B cell (primary cell): Measurements from ENCODE around the gene TMEM116. TPM values are rescaled to one million over a fixed set of nuclear protein-coding genes. Genes with fewer than 3 reads are reported as not detected.

ENCODE experiments used
- ATAC-seq: fragments of 200-7000 bp; cut with Tn5 transposase; one replicate; pipeline ENCODE4 v1.10.0; 2021; ENCODE audit warnings: low read depth, mild to moderate bottlenecking, moderate number of reproducible peaks, moderate library complexity
- CTCF ChIA-PET: fragments of 350-600 bp; sonication (Branson Sonifier 250); formaldehyde crosslinking; loops from one replicate; lab custom pipeline; 2021; ENCODE audit warnings: antibody characterized with exemption, inconsistent platforms; lab: Charles Lee
- POLR2A ChIA-PET: fragments of 350-600 bp; sonication (Branson Sonifier 250); formaldehyde crosslinking; loops from one replicate; lab custom pipeline; 2021; ENCODE audit warnings: antibody characterized with exemption; lab: Charles Lee
- DNase-seq: peaks from one replicate; pipeline ENCODE4 v3.0.0; 2013
- H2AFZ ChIP-seq: 2 replicates; pipeline ENCODE4 v1.6.1; 2012; ENCODE audit warnings: mild to moderate bottlenecking, low read depth, low read length; ENCODE audit not compliant: insufficient read depth, poor library complexity, severe bottlenecking
- H3K27ac ChIP-seq, 2 donors: 1 replicate in 1 of 2; 2 replicates in 1 of 2; pipeline ENCODE4 v1.5.1; 2012 to 2013; ENCODE audit warnings: low read length in 2 of 2, mild to moderate bottlenecking in 2 of 2, moderate library complexity in 1 of 2
- H3K27me3 ChIP-seq, 4 experiments: fragments of 200-600 bp in 1 of 4; sonication (generic) in 1 of 4; replicated peaks in 1 of 4; 1 replicate in 2 of 4; 2 replicates in 2 of 4; pipeline versions ENCODE4 v1.6.1 to v1.7.0; 2013 to 2016; ENCODE audit warnings: low read length in 3 of 4, mild to moderate bottlenecking in 2 of 4, mixed read lengths in 1 of 4, moderate library complexity in 1 of 4; ENCODE audit not compliant: insufficient read depth in 4 of 4, control insufficient read depth in 3 of 4; ENCODE audit errors: control extremely low read depth in 1 of 4
- H3K36me3 ChIP-seq, 2 experiments: replicated peaks in 1 of 2; 1 replicate in 1 of 2; 2 replicates in 1 of 2; pipeline versions ENCODE4 v1.6.1 to v1.7.1; 2013; ENCODE audit warnings: low read length in 1 of 2; ENCODE audit not compliant: insufficient read depth in 2 of 2, control insufficient read depth in 1 of 2; ENCODE audit errors: control extremely low read depth in 1 of 2, extremely low read depth in 1 of 2
- H3K4me1 ChIP-seq, 2 donors: fragments of 200-600 bp in 1 of 2; sonication (generic) in 1 of 2; 1 replicate in 1 of 2; 2 replicates in 1 of 2; pipeline versions ENCODE4 v1.5.1 to v1.6.1; 2013 to 2017; ENCODE audit warnings: low read length in 2 of 2; ENCODE audit not compliant: control insufficient read depth in 2 of 2, insufficient read depth in 2 of 2
- H3K4me2 ChIP-seq: replicated peaks from 2 replicates; pipeline ENCODE3; 2012; ENCODE audit warnings: mild to moderate bottlenecking, low read depth, low read length; ENCODE audit not compliant: poor library complexity, severe bottlenecking
- H3K4me3 ChIP-seq, 5 experiments: fragments of 200-600 bp in 1 of 5; sonication (generic) in 1 of 5; 1 replicate in 3 of 5; 2 replicates in 2 of 5; pipeline versions ENCODE4 v1.5.1 to v1.7.0; 2011 to 2016; ENCODE audit warnings: low read length in 4 of 5, mild to moderate bottlenecking in 4 of 5, low read depth in 2 of 5, control low read depth in 1 of 5, moderate library complexity in 1 of 5; ENCODE audit not compliant: insufficient read depth in 1 of 5; ENCODE audit errors: control extremely low read depth in 1 of 5, extremely low read depth in 1 of 5
- H3K79me2 ChIP-seq: fragments of 200-600 bp; sonication (generic); one replicate; pipeline ENCODE4 v1.6.0; 2016; ENCODE audit warnings: low read length; ENCODE audit not compliant: control insufficient read depth, insufficient read depth
- H3K9ac ChIP-seq: fragments of 200-600 bp; sonication (generic); 2 replicates; pipeline ENCODE4 v1.6.1; 2017; ENCODE audit warnings: mild to moderate bottlenecking, low read length, moderate library complexity
- H3K9me3 ChIP-seq, 3 donors: one replicate each; pipeline versions ENCODE4 v1.6.1 to v1.7.1; 2013; ENCODE audit warnings: low read length in 2 of 3; ENCODE audit not compliant: control insufficient read depth in 2 of 3, insufficient read depth in 1 of 3; ENCODE audit errors: control extremely low read depth in 1 of 3
- H4K20me1 ChIP-seq: 2 replicates; pipeline ENCODE4 v1.6.0; 2012; ENCODE audit warnings: mild to moderate bottlenecking, low read length; ENCODE audit not compliant: insufficient read depth, control insufficient read depth, poor library complexity, severe bottlenecking
- H3K27ac Mint-ChIP-seq: one replicate; pipeline ENCODE4 v1.8.0; 2021; ENCODE audit warnings: mixed read lengths
- H3K27me3 Mint-ChIP-seq: one replicate; pipeline ENCODE4 v1.8.0; 2021; ENCODE audit warnings: mixed read lengths
- H3K4me1 Mint-ChIP-seq: one replicate; pipeline ENCODE4 v1.8.0; 2021; ENCODE audit warnings: mixed read lengths
- H3K4me3 Mint-ChIP-seq: one replicate; pipeline ENCODE4 v1.8.0; 2021; ENCODE audit warnings: mixed read lengths
- H3K9me3 Mint-ChIP-seq: one replicate; pipeline ENCODE4 v1.8.0; 2022; ENCODE audit warnings: mixed read lengths; ENCODE audit not compliant: insufficient read depth
- EZH2 ChIP-seq: IDR thresholded peaks from 2 replicates; pipeline ENCODE4 v1.6.1; 2012; ENCODE audit warnings: borderline replicate concordance, low read depth, mild to moderate bottlenecking, moderate library complexity, low read length; ENCODE audit not compliant: insufficient read depth, poor library complexity, severe bottlenecking
- WGBS: methylation state at CpG from one replicate; pipeline ENCODE4 v1.1.5; 2013; ENCODE audit warnings: missing lambda C conversion rate; ENCODE audit not compliant: insufficient coverage; 5-methylcytosine and 5-hydroxymethylcytosine counted together
- intact Hi-C: fragments of 100-400 bp; cut with micrococcal nuclease; formaldehyde crosslinking; loops from one replicate; pipeline ENCODE4 v1.10.0; 2022
- polyA plus RNA-seq: library from polyadenylated mRNA; depleted of rRNA; stranded (reverse); fragments of >200 nt; gene quantifications from 2 replicates; pipeline ENCODE4 v1.2.3, GENCODE V29; 2012
- total RNA-seq, 2 donors: library from RNA; stranded (reverse); fragments of 120-200 nt in 1 of 2; gene quantifications; 1 replicate in 1 of 2; 2 replicates in 1 of 2; pipeline versions ENCODE4 v1.2.3 to v1.2.4, GENCODE V29; 2013 to 2022
- TF ChIP-seq, protein P1 (sequence below): fragments of 200-600 bp; IDR thresholded peaks from one replicate; pipeline ENCODE4 v1.8.0; 2022; ENCODE audit warnings: antibody characterized with exemption, mild to moderate bottlenecking

TMEM116 gene
- total and polyA plus RNA-seq, 2 donors (not counting 1 experiment from before 2014, with no cell fraction given), result 7.9 to 11.7 TPM

DNA sequence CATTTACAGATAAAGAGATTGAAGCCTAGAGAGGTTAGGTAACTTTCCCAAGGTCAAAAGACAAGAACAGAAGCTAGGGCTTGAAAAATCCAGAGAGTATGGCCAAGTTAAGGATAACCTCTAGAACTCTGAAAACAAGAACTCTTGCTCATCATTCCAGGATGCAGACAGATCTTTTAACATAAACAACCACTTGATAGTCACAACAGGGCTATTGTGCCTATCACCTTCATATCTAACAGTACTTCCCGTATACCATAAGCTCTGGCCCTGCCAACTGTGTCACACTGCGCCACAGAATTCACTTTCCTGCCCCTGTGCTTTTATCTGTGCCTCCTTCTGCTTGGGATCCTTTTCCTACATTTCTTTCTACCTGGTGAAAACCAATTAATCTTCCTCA is 18.5 kb upstream of the TMEM116 start:
- H3K27me3 ChIP-seq, result no peaks in the 10 kb centered on the region
- DNase-seq, result no peak
- H3K4me2 ChIP-seq, result no peak overlapping the region
- no peak overlapping the region for H3K27ac ChIP-seq
- no peaks in the 10 kb centered on the region for H3K79me2 ChIP-seq
- ChIA-PET POLR2A (no interaction called here), CTCF (no interaction called here)
- TF ChIP-seq EZH2, result no peak
- TF ChIP-seq, protein P1, sequence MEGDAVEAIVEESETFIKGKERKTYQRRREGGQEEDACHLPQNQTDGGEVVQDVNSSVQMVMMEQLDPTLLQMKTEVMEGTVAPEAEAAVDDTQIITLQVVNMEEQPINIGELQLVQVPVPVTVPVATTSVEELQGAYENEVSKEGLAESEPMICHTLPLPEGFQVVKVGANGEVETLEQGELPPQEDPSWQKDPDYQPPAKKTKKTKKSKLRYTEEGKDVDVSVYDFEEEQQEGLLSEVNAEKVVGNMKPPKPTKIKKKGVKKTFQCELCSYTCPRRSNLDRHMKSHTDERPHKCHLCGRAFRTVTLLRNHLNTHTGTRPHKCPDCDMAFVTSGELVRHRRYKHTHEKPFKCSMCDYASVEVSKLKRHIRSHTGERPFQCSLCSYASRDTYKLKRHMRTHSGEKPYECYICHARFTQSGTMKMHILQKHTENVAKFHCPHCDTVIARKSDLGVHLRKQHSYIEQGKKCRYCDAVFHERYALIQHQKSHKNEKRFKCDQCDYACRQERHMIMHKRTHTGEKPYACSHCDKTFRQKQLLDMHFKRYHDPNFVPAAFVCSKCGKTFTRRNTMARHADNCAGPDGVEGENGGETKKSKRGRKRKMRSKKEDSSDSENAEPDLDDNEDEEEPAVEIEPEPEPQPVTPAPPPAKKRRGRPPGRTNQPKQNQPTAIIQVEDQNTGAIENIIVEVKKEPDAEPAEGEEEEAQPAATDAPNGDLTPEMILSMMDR, result no peak
- H4K20me1 ChIP-seq, result no peaks in the 10 kb centered on the region
- H3K4me1 Mint-ChIP-seq, result peaks cover 12% of the 10 kb centered on the region
- no peak for ATAC-seq
- no peak overlapping the region for H2AFZ ChIP-seq
- H3K4me3 ChIP-seq, result no peak overlapping the region
- no peak overlapping the region for H3K9ac ChIP-seq
- H3K27me3 Mint-ChIP-seq, result no peaks in the 10 kb centered on the region
- peaks cover 14 to 32% of the 10 kb centered on the region in 2 experiments for H3K36me3 ChIP-seq
- no peak overlapping the region for H3K4me3 Mint-ChIP-seq
- no peaks in the 10 kb centered on the region for H3K9me3 Mint-ChIP-seq
- no peak overlapping the region for H3K27ac Mint-ChIP-seq
- intact Hi-C loops, result loop anchor here (5.0 kb wide), 1 partner anchor 84 kb away; no protein-coding TSS in a partner anchor
- WGBS, result 100% methylated on average over 2 of the region's 2 CpGs
- peaks cover under 1 to 2% of the 10 kb centered on the region in 2 donors for H3K4me1 ChIP-seq
- H3K9me3 ChIP-seq, result no peaks in the 10 kb centered on the region

DNA sequence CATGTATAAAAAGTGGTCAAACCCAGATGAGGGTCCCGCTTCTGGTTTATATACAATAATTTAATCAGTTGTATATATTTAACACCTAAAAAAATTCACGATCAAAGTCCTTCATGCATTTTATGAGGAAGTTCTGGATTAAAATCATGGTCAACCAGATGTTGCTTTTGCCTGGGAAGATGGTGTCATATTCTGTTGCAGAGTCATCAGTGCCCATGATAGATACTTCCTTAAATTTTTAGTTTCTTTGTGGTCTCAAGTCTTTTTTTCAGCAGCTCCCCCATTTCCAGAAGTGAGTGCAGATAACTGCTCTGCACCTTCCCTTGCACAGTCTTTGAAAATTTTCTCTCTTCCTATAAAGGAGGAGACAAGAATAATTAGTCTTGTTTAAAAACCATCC is 16.3 kb upstream of the TMEM116 start:
- Mint-ChIP-seq H3K4me3 (no peak overlapping the region), H3K4me1 (peaks cover 25% of the 10 kb centered on the region), H3K27ac (no peak overlapping the region), H3K9me3 (no peaks in the 10 kb centered on the region), H3K27me3 (no peaks in the 10 kb centered on the region)
- Histone ChIP-seq H3K27ac (no peak overlapping the region), H3K79me2 (peaks cover 6% of the 10 kb centered on the region), H3K4me1 (peaks cover 9 to 10% of the 10 kb centered on the region in 2 donors), H3K9me3 (no peaks in the 10 kb centered on the region), H4K20me1 (peaks cover 15% of the 10 kb centered on the region), H3K27me3 (no peaks in the 10 kb centered on the region), H2AFZ (no peak overlapping the region), H3K36me3 (peaks cover 13 to 31% of the 10 kb centered on the region in 2 experiments), H3K4me3 (no peak overlapping the region), H3K9ac (no peak overlapping the region), H3K4me2 (no peak overlapping the region)
- CTCF ChIA-PET, result interaction anchor here (1.2 kb wide), 1 partner anchor 85 kb away, joined by 4 read pairs; no protein-coding TSS in a partner anchor
- no peak for DNase-seq
- WGBS, result no CpG with 5 or more reads among the region's 2 CpGs
- POLR2A ChIA-PET, result no interaction called here
- TF ChIP-seq, protein P1, result no peak
- no peak for TF ChIP-seq EZH2
- no peak for ATAC-seq
- intact Hi-C loops, result loop anchor here (5.0 kb wide), 1 partner anchor 37 kb away; no protein-coding TSS in a partner anchor
